HG02938 (cell line): ENCODE results near the gene OR2F1.
"Not testable (repeated sequence)": the region's sequence is repeated elsewhere in the genome, so short reads cannot be mapped to it uniquely, and the experiment has no call there.

ENCODE experiments used
- ATAC-seq: cut with Tn5 transposase; IDR thresholded peaks from one replicate; pipeline ENCODE4 v1.9.1; 2021; ENCODE audit warnings: mild to moderate bottlenecking, moderate library complexity; ENCODE audit not compliant: unreplicated experiment

Gene OR2F1

GRCh38 chr7:144006029-144006691 lies 51.5 kb downstream of the OR2F1 start:
- no peak for ATAC-seq

- ATAC-seq = no peak
These were observed 52.0 kb downstream of the OR2F1 start for GRCh38 chr7:144006692-144007042.

- ATAC-seq = no peak
These were observed 54.7 kb downstream of the OR2F1 start for GRCh38 chr7:144009361-144009760.

- not testable (repeated sequence) for ATAC-seq
These were observed 55.4 kb downstream of the OR2F1 start for GRCh38 chr7:144010061-144010460.

GRCh38 chr7:144010821-144011220 lies 56.2 kb downstream of the OR2F1 start:
- ATAC-seq = not testable (repeated sequence)

- ATAC-seq = no peak
These were observed 57.0 kb downstream of the OR2F1 start for GRCh38 chr7:144011458-144012230.
